Measurements from ENCODE around the gene UGT1A6. TPM values are rescaled to one million over a fixed set of nuclear protein-coding genes. Genes with fewer than 3 reads are reported as not detected.
A peak's percentile ranks its signal among the peaks of the same experiment; 100 is the strongest.

UGT1A6 gene
- polyA plus RNA-seq, 2 donors = 4.8 to 22.4 TPM

- no peaks in the 10 kb centered on the region for H3K27me3 ChIP-seq (ENCODE audit: control insufficient read depth in 1 of 2, insufficient read depth in 2 of 2, low read length in 2 of 2)
- H3K4me1 ChIP-seq (ENCODE audit: control insufficient read depth in 2 of 2, insufficient read depth in 2 of 2, low read length in 1 of 2) = peaks cover 1 to 2% of the 10 kb centered on the region in 2 donors
- no peak overlapping the region for H3K4me3 ChIP-seq (ENCODE audit: low read depth in 1 of 2, low read length in 2 of 2)
- H3K9me3 ChIP-seq (ENCODE audit: control insufficient read depth in 2 of 2, insufficient read depth in 1 of 2, low read depth in 1 of 2, low read length in 1 of 2) = no peaks in the 10 kb centered on the region
- no peak overlapping the region for H3K27ac ChIP-seq (ENCODE audit: low read depth in 2 of 2, low read length in 1 of 2)
- WGBS, 2 donors = 57 to 63% methylated on average over 7 of the region's 7 CpGs
- no peaks in the 10 kb centered on the region for H3K36me3 ChIP-seq (ENCODE audit: control insufficient read depth in 2 of 2, insufficient read depth in 2 of 2, low read length in 1 of 2)
Measured at GRCh38 chr2:233756429-233757081, 63.9 kb downstream of the UGT1A6 start.

GRCh38 chr2:233758141-233758540 is 65.5 kb downstream of the UGT1A6 start:
- no peak overlapping the region for H3K27ac ChIP-seq (ENCODE audit: low read depth in 2 of 2, low read length in 1 of 2)
- H3K36me3 ChIP-seq (ENCODE audit: control insufficient read depth in 2 of 2, insufficient read depth in 2 of 2, low read length in 1 of 2) = no peaks in the 10 kb centered on the region
- no peak overlapping the region for H3K4me3 ChIP-seq (ENCODE audit: low read depth in 1 of 2, low read length in 2 of 2)
- no peaks in the 10 kb centered on the region for H3K27me3 ChIP-seq (ENCODE audit: control insufficient read depth in 1 of 2, insufficient read depth in 2 of 2, low read length in 2 of 2)
- no peaks in the 10 kb centered on the region for H3K9me3 ChIP-seq (ENCODE audit: control insufficient read depth in 2 of 2, insufficient read depth in 1 of 2, low read depth in 1 of 2, low read length in 1 of 2)
- peaks cover 1 to 2% of the 10 kb centered on the region in 2 donors for H3K4me1 ChIP-seq (ENCODE audit: control insufficient read depth in 2 of 2, insufficient read depth in 2 of 2, low read length in 1 of 2)

DNA sequence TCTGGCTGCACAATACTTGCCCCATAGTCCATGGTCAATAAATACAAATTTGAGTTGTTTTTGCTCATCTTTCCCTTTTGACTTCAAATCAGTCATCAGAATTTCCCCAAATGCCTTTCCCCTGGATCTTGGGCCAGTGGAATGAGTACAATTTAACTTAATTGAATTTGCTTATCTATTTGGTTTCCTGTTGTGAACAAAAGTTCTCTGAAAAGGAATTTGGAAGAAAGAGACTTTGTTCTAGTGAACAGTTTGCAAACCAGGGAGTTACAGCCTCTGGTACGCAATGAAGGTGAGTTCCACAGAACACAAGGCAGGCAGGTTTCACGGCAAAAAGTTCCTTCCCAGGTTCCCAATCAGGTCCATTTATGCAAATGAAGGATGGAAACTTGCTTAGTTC is 66.2 kb downstream of the UGT1A6 start:
- Histone ChIP-seq H3K9me3 (ENCODE audit: control insufficient read depth in 2 of 2, insufficient read depth in 1 of 2, low read depth in 1 of 2, low read length in 1 of 2) (no peaks in the 10 kb centered on the region), H3K27me3 (ENCODE audit: control insufficient read depth in 1 of 2, insufficient read depth in 2 of 2, low read length in 2 of 2) (no peaks in the 10 kb centered on the region), H3K36me3 (ENCODE audit: control insufficient read depth in 2 of 2, insufficient read depth in 2 of 2, low read length in 1 of 2) (no peaks in the 10 kb centered on the region), H3K4me3 (ENCODE audit: low read depth in 1 of 2, low read length in 2 of 2) (no peak overlapping the region), H3K27ac (ENCODE audit: low read depth in 2 of 2, low read length in 1 of 2) (no peak overlapping the region), H3K4me1 (ENCODE audit: control insufficient read depth in 2 of 2, insufficient read depth in 2 of 2, low read length in 1 of 2) (peaks cover 1 to 2% of the 10 kb centered on the region in 2 donors)
- WGBS, 2 donors = 81 to 91% methylated on average over 2 of the region's 2 CpGs

- H3K4me1 ChIP-seq (ENCODE audit: control insufficient read depth in 2 of 2, insufficient read depth in 2 of 2, low read length in 1 of 2) = peaks cover 1 to 2% of the 10 kb centered on the region in 2 donors
Measured at GRCh38 chr2:233760043-233760442, 67.4 kb downstream of the UGT1A6 start, which contains the start of gene UGT1A1. Gene UGT1A1, plus strand, starts transcription at chr2:233760270. Its CDS starts 18 bp downstream, at chr2:233760288.

DNA sequence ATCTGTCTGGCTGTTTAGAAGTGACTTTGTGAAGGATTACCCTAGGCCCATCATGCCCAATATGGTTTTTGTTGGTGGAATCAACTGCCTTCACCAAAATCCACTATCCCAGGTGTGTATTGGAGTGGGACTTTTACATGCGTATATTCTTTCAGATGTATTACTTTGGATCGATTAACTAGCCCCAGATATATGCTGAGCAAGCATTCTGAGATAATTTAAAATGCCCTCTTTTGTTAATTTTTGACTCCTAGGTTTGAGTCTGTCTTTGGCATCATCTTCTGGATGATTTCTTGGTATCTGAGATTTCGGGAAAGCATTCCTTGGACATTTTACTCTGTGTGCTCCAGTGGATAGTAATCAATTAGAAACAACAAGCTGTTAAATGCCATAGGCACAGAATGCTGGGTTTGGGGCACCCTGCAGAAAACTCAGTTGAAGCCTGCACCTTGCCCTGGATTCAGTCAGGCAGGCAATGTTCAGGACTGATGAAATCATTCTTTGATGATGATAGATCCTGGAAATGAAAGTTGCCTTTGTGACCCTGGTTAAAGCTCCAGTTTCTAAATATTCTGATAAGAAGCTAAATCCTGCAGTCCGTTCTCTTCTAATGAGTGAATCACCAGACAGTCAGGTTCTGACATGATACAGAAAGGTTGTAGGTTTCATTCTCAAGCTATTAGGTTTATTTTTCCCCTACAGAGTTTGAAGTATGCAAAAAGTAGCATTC is 68.5 kb downstream of the UGT1A6 start:
- Histone ChIP-seq H3K9me3 (ENCODE audit: control insufficient read depth in 2 of 2, insufficient read depth in 1 of 2, low read depth in 1 of 2, low read length in 1 of 2) (no peaks in the 10 kb centered on the region), H3K27me3 (ENCODE audit: control insufficient read depth in 1 of 2, insufficient read depth in 2 of 2, low read length in 2 of 2) (no peaks in the 10 kb centered on the region), H3K4me3 (ENCODE audit: low read depth in 1 of 2, low read length in 2 of 2) (no peak overlapping the region), H3K27ac (ENCODE audit: low read depth in 2 of 2, low read length in 1 of 2) (no peak overlapping the region), H3K4me1 (ENCODE audit: control insufficient read depth in 2 of 2, insufficient read depth in 2 of 2, low read length in 1 of 2) (peaks cover 1 to 2% of the 10 kb centered on the region in 2 donors), H3K36me3 (ENCODE audit: control insufficient read depth in 2 of 2, insufficient read depth in 2 of 2, low read length in 1 of 2) (no peaks in the 10 kb centered on the region)
- WGBS, 2 donors = 61 to 70% methylated on average over 4 of the region's 4 CpGs

More at GRCh38 chr2:233760043-233760442, 67.4 kb downstream of the UGT1A6 start, which contains the start of gene UGT1A1:
- no peak within 1 kb of the TSS for H3K4me3 ChIP-seq (ENCODE audit: low read depth in 1 of 2, low read length in 2 of 2)
- no peaks in the 10 kb centered on the region for H3K36me3 ChIP-seq (ENCODE audit: control insufficient read depth in 2 of 2, insufficient read depth in 2 of 2, low read length in 1 of 2)
- no peaks in the 10 kb centered on the region for H3K9me3 ChIP-seq (ENCODE audit: control insufficient read depth in 2 of 2, insufficient read depth in 1 of 2, low read depth in 1 of 2, low read length in 1 of 2)
- no peaks in the 10 kb centered on the region for H3K27me3 ChIP-seq (ENCODE audit: control insufficient read depth in 1 of 2, insufficient read depth in 2 of 2, low read length in 2 of 2)
- WGBS, 2 donors = 75 to 97% methylated on average over 6 of the region's 6 CpGs
- peak within 1 kb of the TSS in 1 of 2 donors; percentile 13 for H3K27ac ChIP-seq (ENCODE audit: low read depth in 2 of 2, low read length in 1 of 2)

DNA sequence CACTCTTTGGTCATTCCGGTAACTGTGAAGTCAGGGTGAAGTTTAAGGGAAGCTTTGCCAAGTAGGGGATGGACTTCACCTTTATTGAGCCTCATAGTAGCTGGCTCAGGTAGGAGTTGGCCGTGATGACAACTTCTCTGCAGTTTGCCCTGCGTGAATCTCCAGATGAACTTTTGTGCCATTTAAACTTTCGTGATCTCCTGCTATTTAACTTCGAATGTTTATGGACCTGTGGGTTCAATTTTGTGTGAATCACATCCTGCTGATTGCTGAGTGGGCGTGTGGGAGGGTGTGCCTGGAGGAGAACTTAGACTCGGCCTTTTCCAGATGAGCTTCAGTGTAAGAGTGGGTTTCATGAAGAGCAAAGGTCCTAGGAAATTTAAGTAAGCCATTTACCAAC is 71.6 kb downstream of the UGT1A6 start:
- Histone ChIP-seq H3K4me1 (ENCODE audit: control insufficient read depth in 2 of 2, insufficient read depth in 2 of 2, low read length in 1 of 2) (peaks cover 1 to 2% of the 10 kb centered on the region in 2 donors), H3K4me3 (ENCODE audit: low read depth in 1 of 2, low read length in 2 of 2) (no peak overlapping the region), H3K27ac (ENCODE audit: low read depth in 2 of 2, low read length in 1 of 2) (no peak overlapping the region)

DNA sequence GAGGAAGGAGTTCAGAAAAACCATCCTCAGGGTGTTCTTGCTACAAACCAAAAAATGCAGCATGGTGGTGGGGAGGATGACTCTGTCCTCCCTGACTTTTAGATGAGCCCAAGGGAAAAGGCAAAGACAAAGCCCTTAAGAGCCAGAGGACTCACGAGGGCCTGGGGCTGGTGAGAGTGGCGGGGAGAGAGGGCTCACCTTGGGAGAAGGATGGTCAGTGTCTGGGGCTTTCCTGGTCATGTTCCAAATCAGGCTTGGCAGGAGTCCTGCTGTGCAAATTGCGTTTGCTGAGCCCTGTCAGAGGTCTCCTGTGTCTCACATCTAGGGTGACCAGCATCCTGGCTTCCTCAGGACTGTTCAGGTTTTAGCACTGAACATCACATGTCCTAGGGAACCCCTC is 72.1 kb downstream of the UGT1A6 start:
- Histone ChIP-seq H3K27me3 (ENCODE audit: control insufficient read depth in 1 of 2, insufficient read depth in 2 of 2, low read length in 2 of 2) (no peaks in the 10 kb centered on the region), H3K9me3 (ENCODE audit: control insufficient read depth in 2 of 2, insufficient read depth in 1 of 2, low read depth in 1 of 2, low read length in 1 of 2) (no peaks in the 10 kb centered on the region), H3K4me3 (ENCODE audit: low read depth in 1 of 2, low read length in 2 of 2) (no peak overlapping the region), H3K27ac (ENCODE audit: low read depth in 2 of 2, low read length in 1 of 2) (no peak overlapping the region), H3K36me3 (ENCODE audit: control insufficient read depth in 2 of 2, insufficient read depth in 2 of 2, low read length in 1 of 2) (peaks cover 0 to 5% of the 10 kb centered on the region in 2 donors), H3K4me1 (ENCODE audit: control insufficient read depth in 2 of 2, insufficient read depth in 2 of 2, low read length in 1 of 2) (peaks cover 1 to 2% of the 10 kb centered on the region in 2 donors)
- 58 to 68% methylated on average over 3 of the region's 3 CpGs for WGBS, 2 donors

More for the DNA sequence above, 71.6 kb downstream of the UGT1A6 start:
- Histone ChIP-seq H3K9me3 (ENCODE audit: control insufficient read depth in 2 of 2, insufficient read depth in 1 of 2, low read depth in 1 of 2, low read length in 1 of 2) (no peaks in the 10 kb centered on the region), H3K27me3 (ENCODE audit: control insufficient read depth in 1 of 2, insufficient read depth in 2 of 2, low read length in 2 of 2) (no peaks in the 10 kb centered on the region), H3K36me3 (ENCODE audit: control insufficient read depth in 2 of 2, insufficient read depth in 2 of 2, low read length in 1 of 2) (peaks cover 0 to 2% of the 10 kb centered on the region in 2 donors)
- 57 to 60% methylated on average over 7 of the region's 7 CpGs for WGBS, 2 donors

DNA sequence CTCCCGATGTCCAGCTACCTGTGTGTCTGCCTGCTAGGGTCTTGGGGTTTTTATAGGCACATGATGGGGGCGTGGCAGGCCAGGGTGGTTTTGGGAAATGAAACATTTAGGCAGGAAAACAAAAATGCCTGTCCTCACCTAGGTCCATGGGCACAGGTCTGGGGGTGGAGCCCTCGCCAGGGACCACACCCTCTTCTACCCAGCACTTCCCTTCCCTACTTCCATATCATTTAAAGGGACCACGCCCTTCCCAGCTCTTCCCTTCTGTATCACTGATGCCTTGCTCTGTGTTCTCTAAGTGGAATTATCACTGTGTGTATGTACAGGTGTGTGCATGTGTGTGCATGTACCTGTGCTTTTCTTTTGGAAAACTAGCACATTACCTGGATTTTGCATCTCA is 73.7 kb downstream of the UGT1A6 start:
- Histone ChIP-seq H3K27me3 (ENCODE audit: control insufficient read depth in 1 of 2, insufficient read depth in 2 of 2, low read length in 2 of 2) (no peaks in the 10 kb centered on the region), H3K4me1 (ENCODE audit: control insufficient read depth in 2 of 2, insufficient read depth in 2 of 2, low read length in 1 of 2) (no peaks in the 10 kb centered on the region), H3K36me3 (ENCODE audit: control insufficient read depth in 2 of 2, insufficient read depth in 2 of 2, low read length in 1 of 2) (peaks cover 0 to 5% of the 10 kb centered on the region in 2 donors), H3K9me3 (ENCODE audit: control insufficient read depth in 2 of 2, insufficient read depth in 1 of 2, low read depth in 1 of 2, low read length in 1 of 2) (no peaks in the 10 kb centered on the region), H3K4me3 (ENCODE audit: low read depth in 1 of 2, low read length in 2 of 2) (no peak overlapping the region), H3K27ac (ENCODE audit: low read depth in 2 of 2, low read length in 1 of 2) (no peak overlapping the region)
- WGBS, 2 donors = 73 to 77% methylated on average over 4 of the region's 4 CpGs

DNA sequence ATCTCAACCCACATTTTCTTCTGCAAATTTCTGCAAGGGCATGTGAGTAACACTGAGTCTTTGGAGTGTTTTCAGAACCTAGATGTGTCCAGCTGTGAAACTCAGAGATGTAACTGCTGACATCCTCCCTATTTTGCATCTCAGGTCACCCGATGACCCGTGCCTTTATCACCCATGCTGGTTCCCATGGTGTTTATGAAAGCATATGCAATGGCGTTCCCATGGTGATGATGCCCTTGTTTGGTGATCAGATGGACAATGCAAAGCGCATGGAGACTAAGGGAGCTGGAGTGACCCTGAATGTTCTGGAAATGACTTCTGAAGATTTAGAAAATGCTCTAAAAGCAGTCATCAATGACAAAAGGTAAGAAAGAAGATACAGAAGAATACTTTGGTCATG is 75.4 kb downstream of the UGT1A6 start:
- no peak overlapping the region for H3K27ac ChIP-seq (ENCODE audit: low read depth in 2 of 2, low read length in 1 of 2)
- no peaks in the 10 kb centered on the region for H3K9me3 ChIP-seq (ENCODE audit: control insufficient read depth in 2 of 2, insufficient read depth in 1 of 2, low read depth in 1 of 2, low read length in 1 of 2)
- H3K4me3 ChIP-seq (ENCODE audit: low read depth in 1 of 2, low read length in 2 of 2) = no peak overlapping the region
- WGBS, 2 donors = 75 to 87% methylated on average over 4 of the region's 4 CpGs
- no peaks in the 10 kb centered on the region for H3K4me1 ChIP-seq (ENCODE audit: control insufficient read depth in 2 of 2, insufficient read depth in 2 of 2, low read length in 1 of 2)
- no peaks in the 10 kb centered on the region for H3K27me3 ChIP-seq (ENCODE audit: control insufficient read depth in 1 of 2, insufficient read depth in 2 of 2, low read length in 2 of 2)
- peaks cover 0 to 9% of the 10 kb centered on the region in 2 donors for H3K36me3 ChIP-seq (ENCODE audit: control insufficient read depth in 2 of 2, insufficient read depth in 2 of 2, low read length in 1 of 2)
